WTC11 (cell line): ENCODE measurements around the gene NOL4L. TPM values are rescaled to one million over a fixed set of nuclear protein-coding genes. Genes with fewer than 3 reads are reported as not detected.

Experiments used
- ATAC-seq: fragments of 200-7000 bp; cut with Tn5 transposase; 2 replicates; pipeline ENCODE4 v1.10.0; 2021; ENCODE audit warnings: mild to moderate bottlenecking, moderate library complexity
- CTCF ChIA-PET: fragments of 300-600 bp; sonication (Branson Sonifier 250); formaldehyde crosslinking; loops from one replicate; lab custom pipeline; 2021; ENCODE audit warnings: antibody characterized with exemption; lab: Charles Lee
- POLR2A ChIA-PET: fragments of 350-600 bp; sonication (Branson Sonifier 250); formaldehyde crosslinking; loops from one replicate; lab custom pipeline; 2021; ENCODE audit warnings: antibody characterized with exemption; lab: Charles Lee
- DNase-seq: peaks from one replicate; pipeline ENCODE4 v3.0.0; 2021; ENCODE audit warnings: low spot score
- H3K27ac Mint-ChIP-seq: 2 replicates; pipeline ENCODE4 v1.8.0; 2021; ENCODE audit warnings: mixed read lengths
- H3K27me3 Mint-ChIP-seq: 2 replicates; pipeline ENCODE4 v1.8.0; 2021; ENCODE audit warnings: low read depth, mild to moderate bottlenecking, moderate library complexity, mixed read lengths
- H3K36me3 Mint-ChIP-seq: 2 replicates; pipeline ENCODE4 v1.8.0; 2021; ENCODE audit warnings: mixed read lengths
- H3K4me1 Mint-ChIP-seq: 2 replicates; pipeline ENCODE4 v1.8.0; 2022; ENCODE audit warnings: mixed read lengths
- H3K4me3 Mint-ChIP-seq: 2 replicates; pipeline ENCODE4 v1.8.0; 2021; ENCODE audit warnings: mild to moderate bottlenecking, moderate library complexity, mixed read lengths
- H3K9me3 Mint-ChIP-seq: 2 replicates; pipeline ENCODE4 v1.8.0; 2021; ENCODE audit warnings: mixed read lengths
- CDX4 ChIP-seq: fragments of 250-450 bp; sonication (Bioruptor Pico); IDR thresholded peaks from 2 replicates; pipeline ENCODE4 v1.9.0; 2021; ENCODE audit warnings: moderate library complexity, mild to moderate bottlenecking, inconsistent platforms, borderline replicate concordance
- ELF4 ChIP-seq: sonication (generic); formaldehyde crosslinking; IDR thresholded peaks from 2 replicates; pipeline ENCODE4 v1.8.1; 2022; ENCODE audit warnings: low read depth, mild to moderate bottlenecking, moderate library complexity, missing genetic modification reagents
- FOXK1 ChIP-seq: sonication (generic); formaldehyde crosslinking; IDR thresholded peaks from 2 replicates; pipeline ENCODE4 v1.8.0; 2022; ENCODE audit warnings: mild to moderate bottlenecking, moderate library complexity, missing genetic modification reagents
- MAX ChIP-seq: sonication (generic); formaldehyde crosslinking; IDR thresholded peaks from 2 replicates; pipeline ENCODE4 v1.8.0; 2022; ENCODE audit warnings: mild to moderate bottlenecking, missing genetic modification reagents
- MYBL2 ChIP-seq: sonication (generic); formaldehyde crosslinking; IDR thresholded peaks from 2 replicates; pipeline ENCODE4 v1.8.1; 2023; ENCODE audit warnings: mild to moderate bottlenecking, moderate library complexity, missing genetic modification reagents
- NR3C1 ChIP-seq: sonication (generic); formaldehyde crosslinking; conservative IDR thresholded peaks from 2 replicates; pipeline ENCODE4 v1.8.1; 2023; ENCODE audit warnings: low read depth, mild to moderate bottlenecking, missing genetic modification reagents
- PREB ChIP-seq: sonication (generic); formaldehyde crosslinking; IDR thresholded peaks from 2 replicates; pipeline ENCODE4 v1.8.1; 2022; ENCODE audit warnings: mild to moderate bottlenecking, missing genetic modification reagents, moderate library complexity, borderline replicate concordance
- PRRX2 ChIP-seq: fragments of 250-450 bp; sonication (Bioruptor Pico); IDR thresholded peaks from 2 replicates; pipeline ENCODE4 v1.8.0; 2021; ENCODE audit warnings: mild to moderate bottlenecking
- RORB ChIP-seq: fragments of 250-450 bp; sonication (Bioruptor Pico); IDR thresholded peaks from 2 replicates; pipeline ENCODE4 v1.9.0; 2021; ENCODE audit warnings: mild to moderate bottlenecking
- STAT6 ChIP-seq: sonication (generic); formaldehyde crosslinking; conservative IDR thresholded peaks from 2 replicates; pipeline ENCODE4 v1.8.1; 2023; ENCODE audit warnings: mild to moderate bottlenecking, low read depth, missing genetic modification reagents, moderate library complexity
- TP53 ChIP-seq: sonication (generic); formaldehyde crosslinking; IDR thresholded peaks from 2 replicates; pipeline ENCODE4 v1.8.1; 2023; ENCODE audit warnings: mild to moderate bottlenecking, missing genetic modification reagents
- ZNF263 ChIP-seq: sonication (generic); formaldehyde crosslinking; IDR thresholded peaks from 2 replicates; pipeline ENCODE4 v1.8.1; 2022; ENCODE audit warnings: low read depth, mild to moderate bottlenecking, moderate library complexity, missing genetic modification reagents
- ZNF425 ChIP-seq: fragments of 250-450 bp; sonication (Bioruptor Pico); conservative IDR thresholded peaks from 2 replicates; pipeline ENCODE4 v1.9.0; 2021; ENCODE audit warnings: mild to moderate bottlenecking
- total RNA-seq: library from RNA; stranded (reverse); gene quantifications from 3 replicates; pipeline ENCODE4 v1.2.3, GENCODE V29; 2021

The NOL4L gene
- total RNA-seq, 1 experiment from 2014 or later, result 29.0 TPM

GRCh38 chr20:32490942-32491763 lies 94.0 kb downstream of the NOL4L start:
- Mint-ChIP-seq H3K4me1 (peaks cover 2% of the 10 kb centered on the region), H3K9me3 (peaks cover 9% of the 10 kb centered on the region), H3K27ac (no peak overlapping the region), H3K27me3 (peaks cover 16% of the 10 kb centered on the region), H3K36me3 (no peaks in the 10 kb centered on the region), H3K4me3 (no peak overlapping the region)
- TF ChIP-seq MAX (CRISPR knock-in tag) (no peak), NR3C1 (CRISPR knock-in tag) (no peak)
- no peak for ATAC-seq
- POLR2A ChIA-PET, result no interaction called here
- CTCF ChIA-PET, result interaction anchor here (0.9 kb wide), 1 partner anchor 50 kb away, joined by 3 read pairs; no protein-coding TSS in a partner anchor
- DNase-seq, result no peak

GRCh38 chr20:32488066-32488838 lies 96.9 kb downstream of the NOL4L start:
- TF ChIP-seq ELF4 (CRISPR knock-in tag) (no peak), TP53 (CRISPR knock-in tag) (no peak), PREB (no peak), NR3C1 (CRISPR knock-in tag) (no peak), ZNF425 (no peak), MYBL2 (CRISPR knock-in tag) (no peak), STAT6 (CRISPR knock-in tag) (no peak), CDX4 (CRISPR knock-in tag) (no peak), FOXK1 (no peak)
- TF ChIP-seq, all 79 proteins: peak for 0
- no peaks in the 10 kb centered on the region for H3K36me3 Mint-ChIP-seq
- ATAC-seq (no peak), DNase-seq (no peak)
- peaks cover 14% of the 10 kb centered on the region for H3K4me1 Mint-ChIP-seq
- H3K27ac Mint-ChIP-seq, result no peak overlapping the region
- peaks cover 9% of the 10 kb centered on the region for H3K9me3 Mint-ChIP-seq
- CTCF ChIA-PET, result interaction anchor here (1.2 kb wide), 1 partner anchor 164 kb away, joined by 3 read pairs; no protein-coding TSS in a partner anchor
- H3K4me3 Mint-ChIP-seq, result no peak overlapping the region
- peaks cover 24% of the 10 kb centered on the region for H3K27me3 Mint-ChIP-seq
- POLR2A ChIA-PET, result no interaction called here

- no peak overlapping the region for H3K27ac Mint-ChIP-seq
- no peaks in the 10 kb centered on the region for H3K36me3 Mint-ChIP-seq
- no peak for TF ChIP-seq MAX (CRISPR knock-in tag)
- no peak for TF ChIP-seq ZNF263 (CRISPR knock-in tag)
- no peak for TF ChIP-seq PRRX2
- no peak for TF ChIP-seq RORB (CRISPR knock-in tag)
- TF ChIP-seq, all 79 proteins: peak for 0
- Mint-ChIP-seq H3K4me3 (no peak overlapping the region), H3K27me3 (peaks cover 24% of the 10 kb centered on the region), H3K4me1 (peaks cover 14% of the 10 kb centered on the region), H3K9me3 (peaks cover 9% of the 10 kb centered on the region)
- ATAC-seq (no peak), DNase-seq (no peak)
- POLR2A ChIA-PET, result no interaction called here
- CTCF ChIA-PET, result interaction anchor here (1.2 kb wide), 1 partner anchor 165 kb away, joined by 3 read pairs; no protein-coding TSS in a partner anchor
Observed at GRCh38 chr20:32487381-32487780, 97.8 kb downstream of the NOL4L start.
